Endometrium (tissue), 2 donors: ENCODE results near the gene PRKAB1.
A peak's percentile ranks its signal among the peaks of the same experiment; 100 is the strongest.
"Not testable (repeated sequence)": the region's sequence is repeated elsewhere in the genome, so short reads cannot be mapped to it uniquely, and the experiment has no call there.

Source experiments
- FAIRE-seq: peaks from 2 replicates; lab custom pipeline; 2012; peaks lifted over from hg19 to GRCh38; lab: Jason Lieb, UNC
- donor health status: control.
- donor health status: control.

PRKAB1 gene, protein sequence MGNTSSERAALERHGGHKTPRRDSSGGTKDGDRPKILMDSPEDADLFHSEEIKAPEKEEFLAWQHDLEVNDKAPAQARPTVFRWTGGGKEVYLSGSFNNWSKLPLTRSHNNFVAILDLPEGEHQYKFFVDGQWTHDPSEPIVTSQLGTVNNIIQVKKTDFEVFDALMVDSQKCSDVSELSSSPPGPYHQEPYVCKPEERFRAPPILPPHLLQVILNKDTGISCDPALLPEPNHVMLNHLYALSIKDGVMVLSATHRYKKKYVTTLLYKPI

GRCh38 chr12:119667577-119668323 lies at the start of gene PRKAB1:
Gene PRKAB1 (plus strand): TSS chr12:119668133. CDS start chr12:119668245, 112 bp downstream.
- FAIRE-seq: no peak

- not testable (repeated sequence) for FAIRE-seq
These were observed 49.5 kb upstream of the PRKAB1 start for GRCh38 chr12:119618328-119618896.

GRCh38 chr12:119620490-119620889 lies 47.4 kb upstream of the PRKAB1 start:
- FAIRE-seq: no peak

- FAIRE-seq: no peak
These were observed 46.1 kb upstream of the PRKAB1 start for GRCh38 chr12:119621878-119622277.

DNA sequence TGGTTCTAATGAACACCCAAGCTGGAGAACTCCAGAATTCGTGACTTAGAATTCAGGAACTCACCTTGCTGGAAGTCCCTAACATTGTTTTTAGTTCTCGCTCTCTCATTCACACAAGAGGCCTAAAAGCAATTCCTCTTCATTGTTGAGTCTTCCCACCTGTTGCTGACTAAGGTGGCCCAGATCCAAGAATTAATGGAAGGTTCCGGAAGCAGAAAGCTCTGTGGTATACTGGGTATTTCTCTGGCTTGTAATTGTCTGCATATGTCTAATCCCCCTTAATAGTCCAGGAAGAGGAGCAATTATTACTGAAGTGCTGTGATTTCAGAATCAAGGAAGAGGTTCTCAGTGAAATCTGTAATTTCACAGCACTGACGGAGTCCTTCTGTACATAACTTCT lies 43.0 kb upstream of the PRKAB1 start:
- FAIRE-seq: no peak

DNA sequence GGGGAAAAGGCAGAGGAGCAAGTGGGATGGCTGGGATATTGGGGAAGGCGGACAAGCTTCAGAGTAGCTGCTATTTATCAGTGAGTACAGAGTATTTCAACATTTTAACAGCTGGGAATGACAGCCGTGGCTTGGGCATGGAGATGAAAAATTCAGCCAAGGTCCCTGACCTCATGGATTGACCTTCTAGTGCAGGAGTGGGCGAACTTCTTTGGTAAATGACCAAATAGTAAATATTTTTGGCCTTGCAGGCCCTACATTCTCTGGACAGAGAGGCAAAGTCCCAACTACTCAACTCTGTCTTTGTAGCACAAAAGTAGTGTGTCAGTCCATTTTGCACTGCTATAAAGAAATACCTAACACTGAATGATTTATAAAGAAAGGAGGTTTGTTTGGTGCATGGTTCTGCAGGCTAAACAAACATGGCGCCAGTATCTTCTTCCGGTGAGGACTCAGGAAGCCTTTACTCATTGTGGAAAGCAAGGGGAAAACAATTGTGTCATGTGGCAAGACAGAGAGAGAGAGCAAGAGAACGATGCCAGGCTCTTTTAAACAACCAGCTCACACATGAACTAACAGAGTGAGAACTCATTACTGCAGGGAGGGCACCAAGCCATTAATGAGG lies 40.8 kb upstream of the PRKAB1 start:
- FAIRE-seq: no peak

GRCh38 chr12:119627686-119628085 lies 40.2 kb upstream of the PRKAB1 start:
- FAIRE-seq: no peak

DNA sequence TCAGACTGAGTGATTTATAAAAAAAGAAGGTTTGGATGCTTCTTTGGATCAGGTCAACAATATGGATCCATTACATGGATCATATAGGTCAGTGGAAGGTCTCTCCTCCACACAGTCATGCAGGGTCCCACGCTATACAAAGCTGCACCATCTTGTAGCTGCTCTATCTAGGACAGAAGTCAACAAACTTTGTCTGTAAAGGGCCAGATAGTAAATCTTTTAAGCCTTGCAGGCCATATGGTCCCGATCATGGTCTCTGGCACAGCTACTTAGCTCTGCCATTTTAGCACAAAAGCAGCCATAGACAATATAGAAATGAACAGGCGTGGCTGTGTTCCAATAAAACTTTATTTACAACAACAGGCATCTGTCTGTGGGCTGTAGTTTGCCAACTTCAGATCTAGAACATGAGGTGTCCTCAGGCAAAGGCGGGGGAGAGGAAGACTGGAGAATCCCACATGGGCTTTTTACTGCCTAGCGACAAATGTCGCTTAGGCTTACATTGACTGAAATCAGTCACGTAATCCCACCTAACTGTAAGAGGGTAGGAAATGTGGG lies 37.6 kb upstream of the PRKAB1 start:
- no peak for FAIRE-seq

- no peak for FAIRE-seq
These were observed 36.9 kb upstream of the PRKAB1 start for GRCh38 chr12:119630962-119631550.

DNA sequence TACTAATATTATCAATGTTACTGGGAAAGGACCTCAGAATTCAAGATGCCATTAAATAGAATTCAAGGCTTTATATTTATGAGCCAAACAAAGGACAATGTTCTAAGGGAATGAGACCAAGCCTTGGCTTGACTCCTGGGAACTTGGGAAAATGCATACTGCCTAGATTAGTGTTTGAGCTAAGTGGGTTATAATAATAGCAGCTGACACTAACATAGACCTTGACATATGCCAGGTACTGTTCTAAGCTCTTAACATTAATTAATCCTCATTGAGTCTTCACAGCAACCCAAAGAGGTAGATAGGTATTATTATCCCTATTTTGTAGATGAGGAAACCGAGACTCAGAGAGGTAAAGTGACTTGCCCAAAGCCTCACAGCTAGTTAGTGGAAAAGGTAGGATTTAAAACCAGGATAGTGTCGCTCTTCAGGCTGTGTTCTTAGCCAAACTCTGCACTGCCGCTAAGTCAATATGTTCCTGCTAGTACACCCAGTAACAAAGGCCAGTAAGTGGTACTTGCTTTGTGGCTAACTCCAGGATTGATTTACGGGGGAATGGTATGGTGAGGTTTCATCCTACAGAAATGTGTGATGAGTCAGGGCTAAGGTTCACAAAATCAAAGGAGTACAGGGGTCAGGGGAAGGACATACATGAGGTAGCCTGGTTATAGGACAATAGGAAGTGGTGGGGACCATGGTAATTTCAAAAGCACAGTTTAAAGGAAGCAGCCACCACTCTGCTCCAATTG lies 35.8 kb upstream of the PRKAB1 start:
- FAIRE-seq: no peak

GRCh38 chr12:119634743-119635142 lies 33.2 kb upstream of the PRKAB1 start:
- peak; percentile 74 for FAIRE-seq

DNA sequence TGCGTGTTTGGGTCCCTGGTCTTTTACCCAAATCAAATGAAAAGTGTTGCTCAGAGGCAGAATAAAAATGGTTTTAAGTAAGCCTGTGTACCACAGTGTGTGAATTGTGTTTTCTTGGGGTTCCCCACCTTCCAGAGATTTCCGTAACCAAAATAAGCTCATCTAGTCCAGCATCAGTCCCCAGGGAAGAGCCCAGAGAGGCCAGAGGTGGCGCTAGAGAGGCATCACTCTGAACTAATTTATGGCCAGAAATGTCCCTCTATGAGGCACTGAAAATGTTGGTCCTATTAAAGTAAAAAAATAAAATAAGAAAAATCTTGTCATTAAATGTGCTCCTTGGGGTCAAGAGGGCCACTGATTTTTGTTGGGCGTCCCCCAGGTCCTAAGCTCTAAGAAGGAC lies 24.9 kb upstream of the PRKAB1 start:
- FAIRE-seq: no peak

GRCh38 chr12:119644930-119645329 lies 23.0 kb upstream of the PRKAB1 start:
- FAIRE-seq: no peak

DNA sequence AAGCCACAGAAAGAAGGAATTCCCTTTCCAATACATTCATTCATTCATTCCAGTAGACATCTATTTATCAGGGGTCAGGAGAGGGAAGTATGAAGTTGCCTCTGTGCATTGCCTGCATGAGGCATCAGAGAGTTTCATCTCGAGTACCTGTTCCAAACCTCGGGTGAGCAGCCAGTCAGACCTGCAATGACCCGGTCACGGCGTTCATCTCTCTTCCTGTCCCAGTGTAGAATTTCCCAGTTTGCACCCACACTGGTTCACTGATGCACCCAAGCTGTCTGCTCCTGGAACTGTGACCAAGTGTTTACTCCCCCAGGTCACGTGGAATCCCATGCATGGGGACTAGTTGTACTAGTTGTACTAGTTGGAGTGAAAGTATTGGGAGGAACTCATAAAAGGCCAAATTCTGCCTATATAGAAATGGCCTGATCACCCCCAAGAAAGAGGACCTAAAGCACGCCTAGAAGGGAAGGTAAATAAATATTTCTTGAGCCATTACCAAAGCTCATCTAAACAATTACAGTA lies 22.3 kb upstream of the PRKAB1 start:
- no peak for FAIRE-seq

DNA sequence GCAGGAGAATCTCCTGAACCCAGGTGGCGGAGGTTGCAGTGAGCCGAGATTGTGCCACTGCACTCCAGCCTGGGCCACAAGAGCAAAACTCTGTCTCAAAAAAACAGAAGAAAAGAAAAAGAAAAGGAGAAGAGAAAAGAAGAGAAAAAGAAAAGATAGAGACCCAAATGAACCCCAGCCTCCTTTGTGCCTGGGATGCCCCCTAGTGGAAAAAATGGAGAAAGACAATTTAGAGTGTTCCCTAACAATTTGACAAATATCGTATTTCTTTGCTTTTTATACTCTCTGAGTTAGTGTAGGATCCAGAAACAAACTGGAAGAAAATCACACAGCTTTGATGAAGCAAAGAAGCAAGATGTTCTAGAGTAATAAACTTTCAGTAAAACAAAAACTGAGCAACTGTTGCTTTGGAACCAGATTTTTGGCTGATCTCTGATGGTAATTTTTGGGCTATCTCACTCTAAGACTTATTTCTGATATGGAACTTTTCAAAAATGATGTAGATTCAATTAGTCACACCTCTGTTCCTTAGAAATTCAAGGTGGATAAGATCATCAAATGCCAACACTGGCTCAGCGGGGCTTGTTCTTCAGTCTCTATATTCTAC lies 18.6 kb upstream of the PRKAB1 start:
- FAIRE-seq: no peak

DNA sequence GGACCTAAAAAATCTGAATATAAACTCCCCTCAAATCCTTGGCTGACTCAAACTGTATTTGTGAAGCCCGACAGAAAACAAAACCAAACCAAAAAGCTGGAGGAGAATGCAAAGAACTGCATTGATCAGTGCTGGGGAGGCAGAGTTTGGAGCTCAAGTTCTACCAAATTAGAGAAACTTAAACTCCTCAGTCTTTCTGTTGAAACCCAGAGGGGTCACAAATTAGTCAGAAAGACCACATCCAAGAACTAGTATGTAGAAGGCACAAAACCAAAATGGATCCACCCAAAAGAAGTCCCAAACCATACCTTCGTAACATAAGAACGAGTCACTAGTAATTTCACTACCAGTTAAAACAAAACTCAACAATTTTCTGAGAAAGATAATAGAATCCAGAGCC lies 15.3 kb upstream of the PRKAB1 start:
- FAIRE-seq: no peak

DNA sequence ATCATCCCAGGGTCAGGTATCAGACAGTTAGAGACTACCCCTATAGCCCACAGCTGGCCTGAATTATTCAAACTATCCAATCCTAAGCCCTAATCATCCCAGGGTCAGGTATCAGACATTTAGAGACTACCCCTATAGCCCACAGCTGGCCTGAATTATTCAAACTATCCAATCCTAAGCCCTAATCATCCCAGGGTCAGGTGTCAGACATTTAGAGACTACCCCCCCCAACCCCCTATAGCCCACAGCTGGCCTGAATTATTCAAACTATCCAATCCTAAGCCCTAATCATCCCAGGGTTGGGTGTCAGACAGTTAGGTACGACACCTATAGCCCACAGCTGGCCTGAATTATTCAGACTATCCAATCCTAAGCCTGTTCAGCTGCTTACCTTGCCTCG lies 10.9 kb upstream of the PRKAB1 start:
- FAIRE-seq: not testable (repeated sequence)

DNA sequence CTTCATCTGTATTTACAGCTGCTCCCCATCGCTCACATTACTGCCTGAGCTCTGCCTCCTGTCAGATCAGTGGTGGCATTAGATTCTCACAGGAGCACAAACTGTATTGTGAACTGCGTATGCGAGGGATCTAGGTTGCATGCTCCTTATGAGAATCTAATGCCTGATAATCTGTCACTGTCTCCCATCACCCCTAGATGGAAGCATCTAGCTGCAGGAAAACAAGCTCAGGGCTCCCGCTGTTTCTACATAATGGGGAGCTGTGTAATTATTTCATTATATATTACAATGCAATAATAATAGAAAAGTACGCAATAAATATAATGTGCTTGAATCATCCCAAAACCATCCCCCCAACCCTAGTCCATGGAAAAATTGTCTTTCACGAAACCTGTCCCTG lies 9.8 kb upstream of the PRKAB1 start:
- FAIRE-seq: not testable (repeated sequence)

- no peak for FAIRE-seq
These were observed 8.5 kb upstream of the PRKAB1 start for GRCh38 chr12:119659289-119659897.

DNA sequence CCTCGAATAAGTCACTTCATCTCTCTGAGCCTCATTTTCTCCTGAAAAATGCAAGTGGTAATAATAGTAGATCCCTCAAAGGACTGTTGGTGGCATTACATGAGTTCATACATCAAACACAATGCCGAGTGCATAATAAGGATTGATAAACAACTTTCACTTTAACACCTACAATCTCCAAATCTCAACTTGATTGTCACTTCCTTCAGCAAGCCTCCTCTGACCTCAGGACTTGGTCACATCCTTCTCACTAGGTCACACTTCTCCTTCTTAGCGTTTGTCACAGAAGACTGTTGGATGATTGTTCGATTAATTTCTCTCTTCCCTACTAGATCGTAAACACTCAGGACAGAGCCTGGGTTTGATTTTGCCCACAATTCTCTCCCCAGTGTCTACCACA lies 7.9 kb upstream of the PRKAB1 start:
- FAIRE-seq: no peak
